NCI-H2196 (cell line): Measurements from ENCODE around the gene SNTG2.

Experiments used
- DNase-seq: peaks from one replicate; lab custom pipeline; 2025; ENCODE audit not compliant: unreplicated experiment; lab: John Stamatoyannopoulos, UW

The SNTG2 gene

GRCh38 chr2:1308678-1309077 lies 358.0 kb downstream of the SNTG2 start:
- no peak for DNase-seq

GRCh38 chr2:1309507-1309906 lies 358.9 kb downstream of the SNTG2 start:
- no peak for DNase-seq

GRCh38 chr2:1310202-1310601 lies 359.6 kb downstream of the SNTG2 start:
- DNase-seq, result no peak

- no peak for DNase-seq
Measured at GRCh38 chr2:1310866-1311265, 360.2 kb downstream of the SNTG2 start.

- no peak for DNase-seq
Measured at GRCh38 chr2:1313240-1313924, 362.7 kb downstream of the SNTG2 start.

GRCh38 chr2:1314254-1314653 lies 363.6 kb downstream of the SNTG2 start:
- DNase-seq, result no peak

- DNase-seq, result no peak
Measured at GRCh38 chr2:1318366-1319009, 367.8 kb downstream of the SNTG2 start.

GRCh38 chr2:1319393-1319792 lies 368.7 kb downstream of the SNTG2 start:
- no peak for DNase-seq

- no peak for DNase-seq
Measured at GRCh38 chr2:1321321-1321720, 370.7 kb downstream of the SNTG2 start.

GRCh38 chr2:1324884-1325283 lies 374.2 kb downstream of the SNTG2 start:
- DNase-seq, result no peak

GRCh38 chr2:1328684-1329083 lies 378.0 kb downstream of the SNTG2 start:
- DNase-seq, result no peak

GRCh38 chr2:1339388-1340140 lies 388.9 kb downstream of the SNTG2 start:
- no peak for DNase-seq

- no peak for DNase-seq
Measured at GRCh38 chr2:1340141-1340512, 389.5 kb downstream of the SNTG2 start.

GRCh38 chr2:1341404-1342120 lies 390.9 kb downstream of the SNTG2 start:
- DNase-seq, result no peak

- DNase-seq, result no peak
Measured at GRCh38 chr2:1348789-1349188, 398.1 kb downstream of the SNTG2 start.

GRCh38 chr2:1350111-1350510 lies 399.5 kb downstream of the SNTG2 start:
- no peak for DNase-seq

GRCh38 chr2:1353124-1353523 lies 402.5 kb downstream of the SNTG2 start:
- DNase-seq, result no peak

GRCh38 chr2:1353543-1353942 lies 402.9 kb downstream of the SNTG2 start:
- DNase-seq, result no peak

- no peak for DNase-seq
Measured at GRCh38 chr2:1360144-1360543, 409.5 kb downstream of the SNTG2 start.

GRCh38 chr2:1360557-1361250 lies 410.1 kb downstream of the SNTG2 start:
- DNase-seq, result no peak

GRCh38 chr2:1363367-1363766 lies 412.7 kb downstream of the SNTG2 start:
- no peak for DNase-seq
